Measurements from ENCODE around the gene ABCA2. TPM values are rescaled to one million over a fixed set of nuclear protein-coding genes. Genes with fewer than 3 reads are reported as not detected.

Gene ABCA2
- total RNA-seq, 4 donors from 2014 or later = 13.5 to 24.3 (median 19.3) TPM

DNA sequence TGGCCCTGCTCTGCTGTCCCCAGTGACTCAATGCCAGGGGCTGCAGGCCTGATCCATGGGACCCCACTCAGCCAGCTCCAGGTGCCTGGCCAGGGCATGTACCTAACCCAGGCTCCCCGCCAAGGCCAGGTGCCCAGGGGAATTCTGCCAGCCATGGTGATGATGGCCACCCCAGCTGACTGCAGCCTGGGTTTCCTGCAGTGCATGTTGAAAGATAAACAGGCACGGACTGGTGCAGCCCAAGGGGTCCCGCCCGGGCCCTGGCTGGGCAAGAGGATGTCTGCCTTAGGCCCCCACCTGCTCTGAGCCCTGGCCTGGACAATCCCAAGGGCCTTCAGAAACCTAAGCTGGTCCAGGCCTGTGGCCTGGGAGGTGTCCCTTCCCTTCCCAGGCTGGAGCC, 1.2 kb downstream of the ABCA2 start:
- WGBS, 2 donors (ENCODE audit: low coverage in 1 of 2) = no CpG with 5 or more reads among the region's 4 CpGs
- peak overlapping the region in 1 of 2 donors; percentile 67 for H3K4me3 ChIP-seq
- H3K27me3 ChIP-seq = no peaks in the 10 kb centered on the region
- H3K27ac ChIP-seq = peak overlapping the region in 3 of 4 donors; percentile 63 to 68 (median 64)
- H3K36me3 ChIP-seq = no peaks in the 10 kb centered on the region
- H3K4me1 ChIP-seq = peaks cover 0 to 44% (median 22%) of the 10 kb centered on the region in 3 donors
- TF ChIP-seq POLR2A (IDR thresholded peaks at IDR 0.05) (no peak), EP300 (IDR thresholded peaks at IDR 0.05) (no peak), POLR2AphosphoS5 (IDR thresholded peaks at IDR 0.05) (no peak)
- TF ChIP-seq, protein P1, sequence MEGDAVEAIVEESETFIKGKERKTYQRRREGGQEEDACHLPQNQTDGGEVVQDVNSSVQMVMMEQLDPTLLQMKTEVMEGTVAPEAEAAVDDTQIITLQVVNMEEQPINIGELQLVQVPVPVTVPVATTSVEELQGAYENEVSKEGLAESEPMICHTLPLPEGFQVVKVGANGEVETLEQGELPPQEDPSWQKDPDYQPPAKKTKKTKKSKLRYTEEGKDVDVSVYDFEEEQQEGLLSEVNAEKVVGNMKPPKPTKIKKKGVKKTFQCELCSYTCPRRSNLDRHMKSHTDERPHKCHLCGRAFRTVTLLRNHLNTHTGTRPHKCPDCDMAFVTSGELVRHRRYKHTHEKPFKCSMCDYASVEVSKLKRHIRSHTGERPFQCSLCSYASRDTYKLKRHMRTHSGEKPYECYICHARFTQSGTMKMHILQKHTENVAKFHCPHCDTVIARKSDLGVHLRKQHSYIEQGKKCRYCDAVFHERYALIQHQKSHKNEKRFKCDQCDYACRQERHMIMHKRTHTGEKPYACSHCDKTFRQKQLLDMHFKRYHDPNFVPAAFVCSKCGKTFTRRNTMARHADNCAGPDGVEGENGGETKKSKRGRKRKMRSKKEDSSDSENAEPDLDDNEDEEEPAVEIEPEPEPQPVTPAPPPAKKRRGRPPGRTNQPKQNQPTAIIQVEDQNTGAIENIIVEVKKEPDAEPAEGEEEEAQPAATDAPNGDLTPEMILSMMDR (IDR thresholded peaks at IDR 0.05) = no peak
- no peak for ATAC-seq
- H3K9me3 ChIP-seq = no peaks in the 10 kb centered on the region

DNA sequence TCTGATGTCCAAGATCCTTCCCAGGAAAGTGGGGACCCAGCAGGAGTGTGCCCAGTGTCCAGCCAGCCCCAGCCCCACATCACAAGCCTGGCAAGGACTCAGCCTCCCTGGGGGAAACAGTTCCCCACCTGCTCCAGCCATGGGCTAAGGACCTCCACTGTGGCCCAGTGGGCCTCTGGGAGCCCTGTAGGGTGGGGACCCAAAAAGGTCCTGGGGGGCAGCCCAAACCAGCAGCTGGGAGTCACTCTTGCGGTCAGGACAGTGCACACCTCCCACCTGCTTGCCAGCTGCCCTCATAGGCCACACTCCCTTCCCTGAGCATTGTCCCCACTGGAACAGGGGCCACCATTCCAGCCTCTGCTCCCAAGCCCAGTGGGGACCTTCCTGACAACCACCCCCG, 1.7 kb downstream of the ABCA2 start:
- no CpG with 5 or more reads among the region's 2 CpGs for WGBS, 2 donors (ENCODE audit: low coverage in 1 of 2)
- Histone ChIP-seq H3K36me3 (peaks cover 0 to 4% of the 10 kb centered on the region in 2 donors), H3K27me3 (no peaks in the 10 kb centered on the region), H3K27ac (peak overlapping the region in 2 of 4 donors; percentile 64 to 68), H3K4me1 (peaks cover 0 to 44% (median 22%) of the 10 kb centered on the region in 3 donors), H3K4me3 (peak overlapping the region in 1 of 2 donors; percentile 67), H3K9me3 (no peaks in the 10 kb centered on the region)
- no peak for ATAC-seq
- no peak for TF ChIP-seq POLR2AphosphoS5 (IDR thresholded peaks at IDR 0.05)
- TF ChIP-seq, protein P1 (IDR thresholded peaks at IDR 0.05) = no peak
- no peak for TF ChIP-seq EP300 (IDR thresholded peaks at IDR 0.05)
- no peak for TF ChIP-seq POLR2A (IDR thresholded peaks at IDR 0.05)

DNA sequence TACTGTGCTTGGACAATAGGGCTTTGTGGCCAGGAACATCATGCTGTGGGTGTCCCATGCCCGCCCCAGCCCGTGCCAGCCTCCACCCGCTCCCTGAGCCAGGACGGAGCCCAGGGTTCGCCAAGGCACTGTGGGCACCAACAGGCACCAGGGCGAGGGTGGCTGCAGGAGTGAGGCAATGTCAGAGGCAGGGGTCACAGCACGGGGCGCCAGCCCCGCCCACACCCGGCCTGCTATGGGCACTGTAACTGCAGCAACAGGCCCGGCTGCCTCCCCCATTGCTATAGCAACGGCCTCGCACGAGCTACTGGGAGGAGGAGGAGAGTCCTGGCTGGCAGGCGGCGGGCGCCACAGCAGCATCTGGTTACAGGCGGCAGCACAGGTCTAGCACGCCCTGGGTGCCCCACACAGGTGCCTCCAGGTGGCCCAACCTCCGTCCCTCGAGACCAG, 2.5 kb downstream of the ABCA2 start:
- peak overlapping the region in 3 of 4 donors; percentile 24 to 68 (median 64) for H3K27ac ChIP-seq
- no peaks in the 10 kb centered on the region for H3K27me3 ChIP-seq
- no peaks in the 10 kb centered on the region for H3K9me3 ChIP-seq
- TF ChIP-seq EP300 (IDR thresholded peaks at IDR 0.05) = no peak
- TF ChIP-seq POLR2A (IDR thresholded peaks at IDR 0.05) = no peak
- no peak for TF ChIP-seq POLR2AphosphoS5 (IDR thresholded peaks at IDR 0.05)
- ATAC-seq = no peak
- peak overlapping the region in 1 of 2 donors; percentile 67 for H3K4me3 ChIP-seq
- peaks cover 0 to 13% of the 10 kb centered on the region in 2 donors for H3K36me3 ChIP-seq
- no CpG with 5 or more reads among the region's 21 CpGs for WGBS, 2 donors (ENCODE audit: low coverage in 1 of 2)
- peaks cover 0 to 44% (median 22%) of the 10 kb centered on the region in 3 donors for H3K4me1 ChIP-seq

DNA sequence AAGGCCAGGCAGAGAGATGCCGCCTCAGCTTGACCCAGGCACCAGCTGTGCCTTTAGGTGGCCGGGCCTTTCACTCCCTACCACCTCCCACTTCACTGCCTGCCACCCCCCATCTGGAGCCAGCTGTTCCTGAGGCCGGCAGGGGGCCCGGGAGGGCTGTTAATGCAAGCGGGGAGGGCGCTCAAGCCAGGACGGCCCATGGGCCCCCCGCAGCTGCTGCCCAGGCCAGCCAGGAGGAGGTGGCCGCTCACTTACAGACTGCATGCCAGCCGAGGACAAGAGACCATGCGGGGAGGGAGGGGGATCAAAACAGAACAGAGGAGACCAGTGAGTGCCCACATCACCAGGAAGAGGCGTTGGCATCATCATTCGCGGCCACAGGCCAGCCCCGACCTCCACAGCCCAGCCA, 4.5 kb downstream of the ABCA2 start:
- TF ChIP-seq, protein P1 (IDR thresholded peaks at IDR 0.05) = no peak
- TF ChIP-seq EP300 (IDR thresholded peaks at IDR 0.05) = no peak
- TF ChIP-seq POLR2AphosphoS5 (IDR thresholded peaks at IDR 0.05) = no peak
- TF ChIP-seq POLR2A (IDR thresholded peaks at IDR 0.05) = no peak
- WGBS, 2 donors (ENCODE audit: low coverage in 1 of 2) = no CpG with 5 or more reads among the region's 15 CpGs
- Histone ChIP-seq H3K27ac (no peak overlapping the region), H3K27me3 (no peaks in the 10 kb centered on the region), H3K4me3 (no peak overlapping the region), H3K36me3 (peaks cover 0 to 30% of the 10 kb centered on the region in 2 donors), H3K9me3 (no peaks in the 10 kb centered on the region), H3K4me1 (peaks cover 0 to 30% (median 12%) of the 10 kb centered on the region in 3 donors)
- ATAC-seq = no peak

DNA sequence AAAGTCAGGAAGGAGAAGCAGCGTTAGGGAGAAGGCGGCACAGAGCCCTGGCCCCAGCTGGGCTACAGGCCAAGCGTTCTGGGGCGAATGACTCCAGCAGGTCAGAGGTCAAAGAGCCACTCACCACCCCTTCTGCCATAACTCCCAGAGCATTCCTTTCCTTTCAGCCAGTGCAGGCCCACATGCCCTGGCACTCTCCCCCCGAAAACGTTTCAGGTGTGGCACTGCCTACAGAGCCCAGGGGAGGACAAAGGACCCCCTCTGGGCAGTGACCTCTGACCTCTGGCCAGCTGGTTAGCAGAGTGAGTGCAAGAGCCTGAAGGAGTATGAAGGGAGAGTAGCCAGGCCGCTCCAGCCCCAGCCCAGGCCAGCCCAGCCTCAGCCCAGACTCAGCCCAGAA, 4.9 kb downstream of the ABCA2 start:
- Histone ChIP-seq H3K9me3 (no peaks in the 10 kb centered on the region), H3K27ac (no peak overlapping the region), H3K27me3 (no peaks in the 10 kb centered on the region), H3K4me3 (no peak overlapping the region), H3K36me3 (peaks cover 0 to 34% of the 10 kb centered on the region in 2 donors), H3K4me1 (peaks cover 0 to 27% (median 10%) of the 10 kb centered on the region in 3 donors)
- ATAC-seq = no peak
- WGBS, 2 donors (ENCODE audit: low coverage in 1 of 2) = 50 to 71% methylated on average over 2 to 4 of the region's 7 CpGs
- TF ChIP-seq EP300 (IDR thresholded peaks at IDR 0.05) (no peak), POLR2AphosphoS5 (IDR thresholded peaks at IDR 0.05) (no peak), POLR2A (IDR thresholded peaks at IDR 0.05) (no peak)
- TF ChIP-seq, protein P1 (IDR thresholded peaks at IDR 0.05) = no peak
